GM23338 (cell line): ENCODE results near the gene PPM1H. TPM values are rescaled to one million over a fixed set of nuclear protein-coding genes. Genes with fewer than 3 reads are reported as not detected.
"Not testable (repeated sequence)": the region's sequence is repeated elsewhere in the genome, so short reads cannot be mapped to it uniquely, and the experiment has no call there.

Experiments used
- ATAC-seq: fragments of 200-7000 bp; cut with Tn5 transposase; 3 replicates; pipeline ENCODE4 v1.9.1; 2020
- DNase-seq: peaks from one replicate; pipeline ENCODE4 v3.0.0-alpha.2; 2015; ENCODE audit warnings: low spot score
- H2AFZ ChIP-seq: fragments of 200-600 bp; sonication (generic); 2 replicates; pipeline ENCODE4 v1.8.0; 2016; ENCODE audit warnings: antibody characterized with exemption, mild to moderate bottlenecking, moderate library complexity
- H3F3A ChIP-seq: fragments of 200-600 bp; sonication (generic); replicated peaks from 2 replicates; pipeline ENCODE4 v1.8.0; 2017; ENCODE audit warnings: antibody characterized with exemption, mixed run types, low read depth
- H3K27ac ChIP-seq: fragments of 200-600 bp; sonication (generic); 2 replicates; pipeline ENCODE4 v1.6.1; 2016; ENCODE audit warnings: low read depth
- H3K27me3 ChIP-seq: fragments of 200-600 bp; sonication (generic); 2 replicates; pipeline ENCODE4 v1.8.0; 2016; ENCODE audit warnings: mild to moderate bottlenecking, mixed run types, moderate library complexity; ENCODE audit not compliant: insufficient read depth
- H3K36me3 ChIP-seq: fragments of 200-600 bp; sonication (generic); 2 replicates; pipeline ENCODE4 v1.8.0; 2016; ENCODE audit warnings: mild to moderate bottlenecking; ENCODE audit not compliant: insufficient read depth
- H3K4me1 ChIP-seq: fragments of 200-600 bp; sonication (generic); 2 replicates; pipeline ENCODE4 v1.8.0; 2016; ENCODE audit warnings: mild to moderate bottlenecking, moderate library complexity; ENCODE audit not compliant: insufficient read depth
- H3K4me2 ChIP-seq: fragments of 200-600 bp; sonication (generic); 2 replicates; pipeline ENCODE4 v1.7.1; 2017; ENCODE audit warnings: mixed run types
- H3K4me3 ChIP-seq: fragments of 200-600 bp; sonication (generic); 2 replicates; pipeline ENCODE4 v1.6.1; 2016; ENCODE audit warnings: mixed run types
- H3K79me2 ChIP-seq: fragments of 200-600 bp; sonication (generic); replicated peaks from 2 replicates; pipeline ENCODE4 v1.8.0; 2017; ENCODE audit warnings: mild to moderate bottlenecking; ENCODE audit not compliant: insufficient read depth
- H3K9me2 ChIP-seq: fragments of 200-600 bp; sonication (generic); 2 replicates; pipeline ENCODE4 v1.8.0; 2017; ENCODE audit not compliant: insufficient read depth
- H4K20me1 ChIP-seq: fragments of 200-600 bp; sonication (generic); replicated peaks from 2 replicates; pipeline ENCODE4 v1.8.0; 2017; ENCODE audit warnings: mild to moderate bottlenecking; ENCODE audit not compliant: insufficient read depth
- H3K27ac Mint-ChIP-seq: 2 replicates; pipeline ENCODE4 v1.8.0; 2020; ENCODE audit warnings: inconsistent platforms, mild to moderate bottlenecking, moderate library complexity, mixed read lengths
- H3K27me3 Mint-ChIP-seq: 3 replicates; pipeline ENCODE4 v1.8.0; 2022; ENCODE audit warnings: low read depth, mild to moderate bottlenecking, moderate library complexity, mixed read lengths, inconsistent platforms; ENCODE audit not compliant: insufficient read depth, poor library complexity
- H3K36me3 Mint-ChIP-seq: 3 replicates; pipeline ENCODE4 v1.8.0; 2021; ENCODE audit warnings: low read depth, mild to moderate bottlenecking, inconsistent platforms, moderate library complexity, mixed read lengths
- H3K4me1 Mint-ChIP-seq: 3 replicates; pipeline ENCODE4 v1.8.0; 2020; ENCODE audit warnings: mild to moderate bottlenecking, inconsistent platforms, mixed read lengths
- H3K4me3 Mint-ChIP-seq: 3 replicates; pipeline ENCODE4 v1.8.0; 2021; ENCODE audit warnings: moderate library complexity, mild to moderate bottlenecking, inconsistent platforms, mixed read lengths
- H3K9me3 Mint-ChIP-seq: 3 replicates; pipeline ENCODE4 v1.8.0; 2020; ENCODE audit warnings: moderate library complexity, mild to moderate bottlenecking, inconsistent platforms, mixed read lengths
- CREB1 ChIP-seq: fragments of 250-450 bp; sonication (Bioruptor Pico); IDR thresholded peaks from 2 replicates; pipeline ENCODE4 v1.5.0; 2020; ENCODE audit warnings: low read depth, mild to moderate bottlenecking, moderate library complexity
- CTCF ChIP-seq, 2 experiments: fragments of 200-600 bp in 1 of 2; sonication (generic) in 1 of 2; conservative IDR thresholded peaks; 2 replicates each; pipeline versions ENCODE4 v1.5.1 to v1.6.1; 2016 to 2017; ENCODE audit warnings: antibody characterized with exemption in 2 of 2, low read depth in 2 of 2, mild to moderate bottlenecking in 2 of 2, moderate library complexity in 1 of 2
- ETS1 ChIP-seq: IDR thresholded peaks from 2 replicates; pipeline ENCODE4 v1.6.1; 2016; ENCODE audit warnings: antibody characterized with exemption
- EZH2 ChIP-seq: fragments of 200-600 bp; sonication (generic); IDR thresholded peaks from one replicate; pipeline ENCODE4 v1.8.0; 2017; ENCODE audit warnings: antibody characterized with exemption, mild to moderate bottlenecking, low read depth; ENCODE audit not compliant: unreplicated experiment
- EZH2phosphoT487 ChIP-seq: fragments of 200-600 bp; sonication (generic); IDR thresholded peaks from one replicate; pipeline ENCODE4 v1.8.1; 2018; ENCODE audit warnings: antibody characterized with exemption; ENCODE audit not compliant: unreplicated experiment
- JUNB ChIP-seq: IDR thresholded peaks from one replicate; pipeline ENCODE4 v1.6.1; 2016; ENCODE audit warnings: antibody characterized with exemption; ENCODE audit not compliant: unreplicated experiment
- POLR2AphosphoS5 ChIP-seq: IDR thresholded peaks from 2 replicates; pipeline ENCODE4 v1.6.1; 2016; ENCODE audit warnings: antibody characterized with exemption, low read depth
- REST ChIP-seq: IDR thresholded peaks from one replicate; pipeline ENCODE4 v1.6.1; 2018; ENCODE audit warnings: antibody characterized with exemption; ENCODE audit not compliant: unreplicated experiment
- ZNF114 ChIP-seq: fragments of 250-450 bp; sonication (Bioruptor Pico); IDR thresholded peaks from 2 replicates; pipeline ENCODE4 v1.5.0; 2020; ENCODE audit warnings: mild to moderate bottlenecking, moderate library complexity
- ZNF331 ChIP-seq: fragments of 250-450 bp; sonication (Bioruptor Pico); IDR thresholded peaks from 2 replicates; pipeline ENCODE4 v1.5.0; 2020; ENCODE audit warnings: low read depth, mild to moderate bottlenecking, moderate library complexity
- polyA plus RNA-seq: library from polyadenylated mRNA; unstranded; fragments of >200 nt; fragmentation: Nextera tagmentation; extraction: Ambion mirVana; gene quantifications from 2 replicates; pipeline ENCODE4 v1.2.1, GENCODE V29; 2016
- total RNA-seq: library from RNA; depleted of rRNA; stranded (reverse); fragments of >200 nt; shearing (Covaris generic); gene quantifications from 2 replicates; pipeline ENCODE4 v1.2.3, GENCODE V29; 2014

PPM1H gene
- total and polyA plus RNA-seq, 2 experiments from 2014 or later = 11.4 to 41.2 TPM

GRCh38 chr12:62760779-62761178, 174.2 kb downstream of the PPM1H start (continued):
- TF ChIP-seq CTCF (conservative IDR thresholded peaks at IDR 0.05; ENCODE audit: low read depth in 2 of 2) (no peak), JUNB (no peak), EZH2phosphoT487 (no peak)

- H4K20me1 ChIP-seq, H3K36me3 ChIP-seq, H3K4me1 ChIP-seq, H3K4me2 ChIP-seq, H3F3A ChIP-seq, H3K4me3 Mint-ChIP-seq, H3K27ac Mint-ChIP-seq, H3K4me1 Mint-ChIP-seq, H3K4me3 ChIP-seq, H3K9me2 ChIP-seq, H3K79me2 ChIP-seq, ATAC-seq, H3K27me3 ChIP-seq, DNase-seq, H2AFZ ChIP-seq, H3K27me3 Mint-ChIP-seq, H3K27ac ChIP-seq: not testable (repeated sequence)
- H3K9me3 Mint-ChIP-seq = peaks cover 26% of the 10 kb centered on the region
- H3K36me3 Mint-ChIP-seq = peaks cover 51% of the 10 kb centered on the region
Measured at GRCh38 chr12:62760341-62760740, 174.6 kb downstream of the PPM1H start.

GRCh38 chr12:62758216-62758615, 176.7 kb downstream of the PPM1H start:
- H3K9me2 ChIP-seq = peaks cover 7% of the 10 kb centered on the region; the same call in 1 of the 2 replicates
- H3K4me1 ChIP-seq = no peaks in the 10 kb centered on the region
- peaks cover 48% of the 10 kb centered on the region for H3K36me3 Mint-ChIP-seq
- no peaks in the 10 kb centered on the region for H3K4me1 Mint-ChIP-seq
- no peak overlapping the region for H3K4me3 ChIP-seq
- peaks cover 26% of the 10 kb centered on the region for H3K9me3 Mint-ChIP-seq
- no peak overlapping the region for H3K27ac ChIP-seq
- H3K4me3 Mint-ChIP-seq = no peak overlapping the region
- DNase-seq = no peak
- no peak overlapping the region for H3K27ac Mint-ChIP-seq
- H2AFZ ChIP-seq = no peak overlapping the region
- H3K79me2 ChIP-seq = no peaks in the 10 kb centered on the region
- no peak for ATAC-seq
- no peaks in the 10 kb centered on the region for H3K36me3 ChIP-seq
- no peaks in the 10 kb centered on the region; the same call in 1 of the 2 replicates for H4K20me1 ChIP-seq
- H3F3A ChIP-seq = no peaks in the 10 kb centered on the region
- H3K27me3 Mint-ChIP-seq = peaks cover 2% of the 10 kb centered on the region
- no peaks in the 10 kb centered on the region for H3K27me3 ChIP-seq
- no peak overlapping the region for H3K4me2 ChIP-seq
- no peak for TF ChIP-seq ETS1
- TF ChIP-seq EZH2 = no peak
- TF ChIP-seq REST = no peak
- TF ChIP-seq CREB1 (CRISPR knock-in tag) = no peak
- TF ChIP-seq POLR2AphosphoS5 = no peak
- TF ChIP-seq ZNF331 (CRISPR knock-in tag) = no peak
- no peak for TF ChIP-seq ZNF114 (CRISPR knock-in tag)
- no peak for TF ChIP-seq JUNB
- TF ChIP-seq CTCF (conservative IDR thresholded peaks at IDR 0.05; ENCODE audit: low read depth in 2 of 2) = no peak
